ENCODE results near the gene TBX20.
"Not testable (repeated sequence)": the region's sequence is repeated elsewhere in the genome, so short reads cannot be mapped to it uniquely, and the experiment has no call there.

Gene TBX20

DNA sequence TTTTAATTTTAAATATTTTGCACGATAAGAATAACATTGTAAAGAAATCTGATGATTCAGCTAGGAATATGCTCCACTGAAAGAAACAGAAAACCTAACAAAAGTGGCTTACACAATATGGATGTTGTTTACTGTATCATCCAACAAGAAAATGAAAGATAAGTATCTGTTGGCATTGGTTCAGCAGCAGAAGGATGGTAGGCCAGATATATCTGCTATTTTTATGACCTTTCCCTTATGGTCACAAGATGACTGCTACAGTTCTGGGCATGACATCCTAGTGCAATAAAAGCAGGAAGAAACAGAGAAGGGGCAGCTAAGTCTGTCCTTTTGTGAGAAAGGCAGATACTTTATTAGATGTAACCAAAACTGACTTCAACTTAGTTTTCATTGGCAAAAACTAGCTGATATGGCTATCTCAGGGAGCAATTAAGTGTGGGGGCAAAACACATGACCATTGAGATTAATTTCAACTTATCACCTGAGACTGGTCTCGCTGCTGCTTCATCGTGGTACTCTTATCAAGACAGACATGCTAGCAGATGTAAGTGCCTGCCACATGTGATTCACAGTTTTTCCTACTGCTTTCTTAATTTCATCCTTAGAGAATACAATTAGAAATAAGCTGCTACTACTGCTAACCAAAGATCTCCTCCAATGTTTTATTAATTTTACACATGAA is 92.7 kb downstream of the TBX20 start:
- DNase-seq (ENCODE audit: low spot score): not testable (repeated sequence)

Measured in AG20443 (cell line).